Activated CD4-positive, alpha-beta T cell treated with anti-CD3 and anti-CD28 coated beads, Interleukin-2, amount 10 ng/mL, durations not matched to agents 7 days and 5 days (primary cell): ENCODE data around the gene GEMIN2. TPM values are rescaled to one million over a fixed set of nuclear protein-coding genes. Genes with fewer than 3 reads are reported as not detected.

ENCODE experiments used
- CTCF ChIA-PET: fragments of 350-600 bp; sonication (Branson Sonifier 250); formaldehyde crosslinking; loops from one replicate; lab custom pipeline; 2021; ENCODE audit warnings: antibody characterized with exemption; lab: Charles Lee
- POLR2A ChIA-PET: fragments of 350-600 bp; sonication (Branson Sonifier 250); formaldehyde crosslinking; loops from one replicate; lab custom pipeline; 2021; ENCODE audit warnings: antibody characterized with exemption; lab: Charles Lee
- DNase-seq: peaks from one replicate; pipeline ENCODE4 v3.0.0-alpha.2; 2020
- H3K27ac Mint-ChIP-seq: one replicate; pipeline ENCODE4 v1.8.0; 2021; ENCODE audit warnings: mild to moderate bottlenecking, moderate library complexity, mixed read lengths
- H3K27me3 Mint-ChIP-seq: one replicate; pipeline ENCODE4 v1.8.0; 2021; ENCODE audit warnings: mixed read lengths
- H3K36me3 Mint-ChIP-seq: one replicate; pipeline ENCODE4 v1.8.0; 2021; ENCODE audit warnings: low read depth, mixed read lengths
- H3K4me1 Mint-ChIP-seq: one replicate; pipeline ENCODE4 v1.8.0; 2021; ENCODE audit warnings: mixed read lengths
- H3K4me3 Mint-ChIP-seq: one replicate; pipeline ENCODE4 v1.8.0; 2021; ENCODE audit warnings: mild to moderate bottlenecking, moderate library complexity, mixed read lengths
- H3K9me3 Mint-ChIP-seq: one replicate; pipeline ENCODE4 v1.8.0; 2021; ENCODE audit warnings: mixed read lengths
- total RNA-seq, 2 experiments: library from RNA; stranded (reverse); gene quantifications; one replicate each; pipeline ENCODE4 v1.2.3, GENCODE V29; 2021

GEMIN2 gene
- total RNA-seq, 2 experiments from 2014 or later, result 20.4 to 21.2 TPM

DNA sequence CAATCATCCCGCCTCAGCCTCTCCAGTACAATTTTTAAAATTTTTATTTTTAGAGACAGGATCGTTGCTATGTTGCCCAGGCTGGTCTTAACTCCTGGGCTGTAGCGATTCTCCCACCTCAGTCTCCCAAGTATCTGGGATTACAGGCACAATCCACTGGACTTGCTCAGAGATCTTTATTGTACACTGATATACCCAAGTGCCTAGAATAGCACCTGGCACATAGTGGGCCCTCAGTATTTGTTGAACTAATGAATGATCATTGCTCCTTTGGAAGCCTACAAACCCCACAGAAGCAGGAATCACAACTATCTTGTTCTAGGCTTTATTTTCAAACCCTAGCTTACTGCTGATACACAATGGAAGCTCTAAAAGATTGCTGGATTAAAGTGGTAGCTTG is 59.1 kb downstream of the GEMIN2 start:
- ChIA-PET CTCF (interaction anchor here (0.9 kb wide), 1 partner anchor 59 kb away, joined by 3 read pairs; no protein-coding TSS in a partner anchor), POLR2A (interaction anchor here (0.7 kb wide), 1 partner anchor 252 kb away, joined by 3 read pairs; no protein-coding TSS in a partner anchor)
- H3K4me3 Mint-ChIP-seq, result peak overlapping the region; percentile 21
- peaks cover 47% of the 10 kb centered on the region for H3K4me1 Mint-ChIP-seq
- H3K27me3 Mint-ChIP-seq, result no peaks in the 10 kb centered on the region
- no peaks in the 10 kb centered on the region for H3K9me3 Mint-ChIP-seq
- H3K27ac Mint-ChIP-seq, result peak overlapping the region; percentile 68
- peaks cover 37% of the 10 kb centered on the region for H3K36me3 Mint-ChIP-seq
- no peak for DNase-seq

- ChIA-PET POLR2A (interaction anchor here (0.5 to 1.3 kb wide), 2 partner anchors 50 to 61 kb away, joined by 3 to 5 read pairs; partner anchors contain the start of gene GEMIN2), CTCF (interaction anchor here (0.6 to 1.3 kb wide), 4 partner anchors 13 to 121 kb away, joined by 3 read pairs; no protein-coding TSS in a partner anchor)
- Mint-ChIP-seq H3K27me3 (no peaks in the 10 kb centered on the region), H3K27ac (peak within 1 kb of the TSS; percentile 95), H3K9me3 (no peaks in the 10 kb centered on the region), H3K4me3 (peak within 1 kb of the TSS; percentile 89), H3K4me1 (peaks cover 45% of the 10 kb centered on the region), H3K36me3 (peaks cover 39% of the 10 kb centered on the region)
- DNase-seq, result peak; percentile 98
These were observed 60.7 kb downstream of the GEMIN2 start, which contains the start of gene PNN for GRCh38 chr14:39174560-39175444. Gene PNN (plus strand): TSS chr14:39175254. CDS start chr14:39175280, 26 bp downstream.

DNA sequence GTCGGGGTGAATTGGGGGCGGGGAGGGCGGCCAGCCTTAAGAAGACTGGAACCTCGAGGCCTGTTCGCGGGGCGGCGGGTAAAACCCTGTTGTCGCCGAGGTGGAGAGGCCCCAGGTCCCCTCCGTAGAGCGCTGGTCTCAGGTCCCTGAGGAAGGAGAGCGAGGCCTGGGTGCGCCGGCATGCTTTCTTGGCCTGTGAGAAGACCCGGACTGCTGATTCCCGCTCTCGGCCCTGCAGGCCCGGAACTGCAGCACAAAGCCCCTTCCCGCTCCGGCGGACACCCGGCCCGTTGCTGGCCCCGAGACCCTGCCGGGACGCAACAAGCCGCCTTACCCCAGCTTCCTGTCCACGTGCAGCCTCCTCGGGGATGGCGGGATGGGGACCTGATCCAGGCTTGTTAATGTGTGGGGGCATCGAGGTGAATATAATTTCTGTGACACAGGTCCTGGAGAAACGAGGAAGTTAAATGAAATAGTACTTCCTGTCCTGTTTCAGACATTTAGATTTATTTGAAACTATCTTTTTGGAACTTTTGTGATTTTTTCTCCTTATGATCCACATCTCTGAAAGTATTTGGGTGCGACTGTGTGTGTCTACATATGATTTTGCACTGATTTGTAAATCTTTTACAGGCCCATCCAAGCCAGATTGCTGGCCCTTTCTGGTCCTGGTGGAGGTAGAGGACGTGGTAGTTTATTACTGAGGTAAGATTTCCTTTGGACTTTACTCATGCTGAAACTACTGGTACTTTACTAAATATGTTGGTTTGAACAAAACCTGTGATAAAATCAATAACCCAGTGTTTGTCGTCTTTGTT is 61.5 kb downstream of the GEMIN2 start:
- Mint-ChIP-seq H3K9me3 (no peaks in the 10 kb centered on the region), H3K36me3 (peaks cover 39% of the 10 kb centered on the region), H3K4me3 (peak overlapping the region; percentile 89), H3K4me1 (peaks cover 46% of the 10 kb centered on the region), H3K27me3 (no peaks in the 10 kb centered on the region), H3K27ac (peak overlapping the region; percentile 95)
- no peak for DNase-seq
- ChIA-PET CTCF (interaction anchor here (0.6 to 1.3 kb wide), 4 partner anchors 12 to 121 kb away, joined by 3 read pairs; no protein-coding TSS in a partner anchor), POLR2A (interaction anchor here (0.5 to 1.3 kb wide), 2 partner anchors 51 to 62 kb away, joined by 3 to 5 read pairs; partner anchors contain the start of gene GEMIN2)

DNA sequence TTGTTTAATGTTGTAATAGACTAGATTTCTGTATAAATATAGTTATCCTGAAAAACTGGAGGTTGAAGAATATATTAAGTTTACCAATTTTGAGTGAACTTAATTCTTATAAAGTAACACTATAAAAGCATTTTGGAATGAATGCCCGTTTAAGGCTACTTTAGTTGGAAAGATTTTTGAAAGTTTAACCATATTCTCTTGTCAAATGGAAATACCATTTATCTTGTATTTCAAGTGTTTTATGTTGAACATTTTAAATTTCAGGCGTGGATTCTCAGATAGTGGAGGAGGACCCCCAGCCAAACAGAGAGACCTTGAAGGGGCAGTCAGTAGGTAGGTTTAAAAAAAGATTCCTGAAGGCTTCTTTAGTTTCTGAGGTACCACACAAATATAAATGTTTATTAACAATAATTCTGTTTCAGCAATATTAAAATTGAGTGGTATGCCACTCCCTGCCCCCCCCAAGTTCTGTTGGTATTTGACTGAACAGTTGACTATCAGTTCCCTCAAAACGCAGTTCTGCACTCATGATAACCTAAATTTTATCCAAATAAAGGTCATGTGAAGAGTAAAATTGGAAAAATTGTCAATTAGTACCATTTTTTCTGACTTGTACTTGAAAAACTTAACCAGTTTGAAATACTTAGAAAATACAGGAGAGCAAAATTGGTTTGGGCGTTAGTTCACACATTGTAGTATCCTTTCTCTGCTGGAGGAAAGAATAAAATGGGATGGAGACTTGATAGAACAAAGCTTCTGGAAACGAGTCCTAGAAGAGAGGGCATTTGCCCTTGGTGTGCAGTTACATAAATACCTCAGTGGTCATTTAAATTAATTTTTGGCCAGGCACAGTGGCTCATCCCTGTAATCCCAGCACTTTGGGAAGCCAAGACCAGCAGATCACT is 62.4 kb downstream of the GEMIN2 start:
- H3K4me3 Mint-ChIP-seq, result peak overlapping the region; percentile 89
- CTCF ChIA-PET, result no interaction called here
- peak overlapping the region; percentile 95 for H3K27ac Mint-ChIP-seq
- no peaks in the 10 kb centered on the region for H3K9me3 Mint-ChIP-seq
- no peaks in the 10 kb centered on the region for H3K27me3 Mint-ChIP-seq
- H3K4me1 Mint-ChIP-seq, result peaks cover 41% of the 10 kb centered on the region
- POLR2A ChIA-PET, result no interaction called here
- no peak for DNase-seq
- H3K36me3 Mint-ChIP-seq, result peaks cover 39% of the 10 kb centered on the region

DNA sequence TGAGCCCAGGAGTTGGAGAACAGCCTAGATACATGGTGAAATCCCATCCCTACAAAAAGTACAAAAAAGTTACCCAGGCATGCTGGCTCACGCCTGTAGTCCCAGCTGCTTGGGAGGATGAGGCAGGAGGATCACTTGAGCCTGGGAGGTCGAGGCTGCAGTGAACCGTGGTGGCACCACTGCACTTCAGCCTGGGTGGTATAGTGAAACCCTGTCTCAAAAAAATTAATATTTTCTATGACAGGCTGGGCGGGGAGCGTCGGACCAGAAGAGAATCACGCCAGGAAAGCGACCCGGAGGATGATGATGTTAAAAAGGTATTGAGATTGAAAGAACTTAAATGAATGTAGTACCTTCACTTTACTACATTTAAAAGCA is 63.0 kb downstream of the GEMIN2 start:
- H3K27me3 Mint-ChIP-seq, result no peaks in the 10 kb centered on the region
- CTCF ChIA-PET, result interaction anchor here (1.2 to 1.3 kb wide), 2 partner anchors 27 to 192 kb away, joined by 3 read pairs; no protein-coding TSS in a partner anchor
- H3K9me3 Mint-ChIP-seq, result no peaks in the 10 kb centered on the region
- peaks cover 39% of the 10 kb centered on the region for H3K4me1 Mint-ChIP-seq
- H3K4me3 Mint-ChIP-seq, result peak overlapping the region; percentile 56
- POLR2A ChIA-PET, result no interaction called here
- peaks cover 39% of the 10 kb centered on the region for H3K36me3 Mint-ChIP-seq
- H3K27ac Mint-ChIP-seq, result peak overlapping the region; percentile 52
- DNase-seq, result no peak

- H3K36me3 Mint-ChIP-seq, result peaks cover 47% of the 10 kb centered on the region
- ChIA-PET CTCF (interaction anchor here (0.7 to 0.8 kb wide), 2 partner anchors 8 to 10 kb away, joined by 4 to 5 read pairs; no protein-coding TSS in a partner anchor), POLR2A (interaction anchor here (0.6 kb wide), 1 partner anchor 121 kb away, joined by 4 read pairs; no protein-coding TSS in a partner anchor)
- DNase-seq, result no peak
- no peaks in the 10 kb centered on the region for H3K27me3 Mint-ChIP-seq
- peaks cover 40% of the 10 kb centered on the region for H3K4me1 Mint-ChIP-seq
- peak overlapping the region; percentile 70 for H3K27ac Mint-ChIP-seq
- H3K4me3 Mint-ChIP-seq, result no peak overlapping the region
- H3K9me3 Mint-ChIP-seq, result no peaks in the 10 kb centered on the region
These were observed 64.9 kb downstream of the GEMIN2 start for GRCh38 chr14:39179042-39179441.

GRCh38 chr14:39180553-39180952 is 66.4 kb downstream of the GEMIN2 start:
- H3K9me3 Mint-ChIP-seq, result no peaks in the 10 kb centered on the region
- H3K36me3 Mint-ChIP-seq, result peaks cover 52% of the 10 kb centered on the region
- H3K4me1 Mint-ChIP-seq, result peaks cover 36% of the 10 kb centered on the region
- ChIA-PET POLR2A (interaction anchor here (0.7 kb wide), 2 partner anchors 121 to 128 kb away, joined by 3 read pairs; no protein-coding TSS in a partner anchor), CTCF (interaction anchor here (1.4 kb wide), 1 partner anchor 51 kb away, joined by 3 read pairs; no protein-coding TSS in a partner anchor)
- DNase-seq, result no peak
- no peaks in the 10 kb centered on the region for H3K27me3 Mint-ChIP-seq
- H3K27ac Mint-ChIP-seq, result no peak overlapping the region
- no peak overlapping the region for H3K4me3 Mint-ChIP-seq

DNA sequence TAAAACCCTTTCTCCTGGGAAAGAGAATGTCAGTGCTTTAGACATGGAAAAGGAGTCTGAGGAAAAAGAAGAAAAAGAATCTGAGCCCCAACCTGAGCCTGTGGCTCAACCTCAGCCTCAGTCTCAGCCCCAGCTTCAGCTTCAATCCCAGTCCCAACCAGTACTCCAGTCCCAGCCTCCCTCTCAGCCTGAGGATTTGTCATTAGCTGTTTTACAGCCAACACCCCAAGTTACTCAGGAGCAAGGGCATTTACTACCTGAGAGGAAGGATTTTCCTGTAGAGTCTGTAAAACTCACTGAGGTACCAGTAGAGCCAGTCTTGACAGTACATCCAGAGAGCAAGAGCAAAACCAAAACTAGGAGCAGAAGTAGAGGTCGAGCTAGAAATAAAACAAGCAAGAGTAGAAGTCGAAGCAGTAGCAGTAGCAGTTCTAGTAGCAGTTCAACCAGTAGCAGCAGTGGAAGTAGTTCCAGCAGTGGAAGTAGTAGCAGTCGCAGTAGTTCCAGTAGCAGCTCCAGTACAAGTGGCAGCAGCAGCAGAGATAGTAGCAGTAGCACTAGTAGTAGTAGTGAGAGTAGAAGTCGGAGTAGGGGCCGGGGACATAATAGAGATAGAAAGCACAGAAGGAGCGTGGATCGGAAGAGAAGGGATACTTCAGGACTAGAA is 67.0 kb downstream of the GEMIN2 start:
- DNase-seq, result no peak
- no peak overlapping the region for H3K4me3 Mint-ChIP-seq
- H3K36me3 Mint-ChIP-seq, result peaks cover 46% of the 10 kb centered on the region
- POLR2A ChIA-PET, result interaction anchor here (0.6 kb wide), 1 partner anchor 10 kb away, joined by 3 read pairs; no protein-coding TSS in a partner anchor
- H3K4me1 Mint-ChIP-seq, result peaks cover 33% of the 10 kb centered on the region
- CTCF ChIA-PET, result interaction anchor here (0.6 to 1.4 kb wide), 2 partner anchors 24 to 50 kb away, joined by 3 read pairs; no protein-coding TSS in a partner anchor
- H3K27me3 Mint-ChIP-seq, result no peaks in the 10 kb centered on the region
- no peaks in the 10 kb centered on the region for H3K9me3 Mint-ChIP-seq
- H3K27ac Mint-ChIP-seq, result no peak overlapping the region

DNA sequence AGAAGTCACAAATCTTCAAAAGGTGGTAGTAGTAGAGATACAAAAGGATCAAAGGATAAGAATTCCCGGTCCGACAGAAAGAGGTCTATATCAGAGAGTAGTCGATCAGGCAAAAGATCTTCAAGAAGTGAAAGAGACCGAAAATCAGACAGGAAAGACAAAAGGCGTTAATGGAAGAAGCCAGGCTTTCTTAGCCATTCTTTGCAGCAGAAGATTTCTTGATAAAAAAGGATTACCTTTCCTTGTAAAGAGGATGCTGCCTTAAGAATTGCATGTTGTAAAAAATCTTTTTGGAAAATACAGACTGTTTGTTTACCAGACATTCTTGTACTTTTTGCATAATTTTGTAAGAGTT is 67.5 kb downstream of the GEMIN2 start:
- POLR2A ChIA-PET, result no interaction called here
- H3K4me3 Mint-ChIP-seq, result no peak overlapping the region

GRCh38 chr14:39182770-39183684 is 68.9 kb downstream of the GEMIN2 start:
- no peak for DNase-seq
- ChIA-PET CTCF (no interaction called here), POLR2A (interaction anchor here (0.5 kb wide), 1 partner anchor 48 kb away, joined by 4 read pairs; no protein-coding TSS in a partner anchor)
- Mint-ChIP-seq H3K4me1 (peaks cover 24% of the 10 kb centered on the region), H3K27ac (no peak overlapping the region), H3K9me3 (no peaks in the 10 kb centered on the region), H3K36me3 (peaks cover 38% of the 10 kb centered on the region), H3K27me3 (no peaks in the 10 kb centered on the region), H3K4me3 (no peak overlapping the region)

More for the DNA sequence above, 67.5 kb downstream of the GEMIN2 start:
- no peak overlapping the region for H3K27ac Mint-ChIP-seq
- DNase-seq, result no peak
- peaks cover 30% of the 10 kb centered on the region for H3K4me1 Mint-ChIP-seq
- peaks cover 44% of the 10 kb centered on the region for H3K36me3 Mint-ChIP-seq
- no peaks in the 10 kb centered on the region for H3K9me3 Mint-ChIP-seq
- H3K27me3 Mint-ChIP-seq, result no peaks in the 10 kb centered on the region
- CTCF ChIA-PET, result interaction anchor here (0.6 kb wide), 1 partner anchor 25 kb away, joined by 3 read pairs; no protein-coding TSS in a partner anchor
